Measurements from ENCODE around the gene BORCS6. TPM values are rescaled to one million over a fixed set of nuclear protein-coding genes. Genes with fewer than 3 reads are reported as not detected.
A peak's percentile ranks its signal among the peaks of the same experiment; 100 is the strongest.

BORCS6 gene
- total and polyA plus RNA-seq, 2 of the 13 experiments (the other 11 are each of a cell fraction or from before 2014, with no cell fraction given) = 2.0 to 5.1 TPM

- TF ChIP-seq ARNT (IDR thresholded peaks at IDR 0.05) (no peak), ARID3A (IDR thresholded peaks at IDR 0.05; ENCODE audit: low read depth, low read length) (no peak), GATA4 (IDR thresholded peaks at IDR 0.05; ENCODE audit: borderline replicate concordance, low read depth) (no peak), ZBTB21 (CRISPR knock-in tag; IDR thresholded peaks at IDR 0.05) (no peak), ZNF12 (CRISPR knock-in tag; IDR thresholded peaks at IDR 0.05) (no peak), ATF7-NPFF (CRISPR knock-in tag; IDR thresholded peaks at IDR 0.05; ENCODE audit: low read depth) (peak; percentile 97), MTF2 (CRISPR knock-in tag; IDR thresholded peaks at IDR 0.05; ENCODE audit: borderline replicate concordance) (no peak), KAT2B (IDR thresholded peaks at IDR 0.05; ENCODE audit: borderline replicate concordance, low read depth, low read length) (no peak), ZFP91 (CRISPR knock-in tag; IDR thresholded peaks at IDR 0.05; ENCODE audit: borderline replicate concordance) (peak; percentile 91; the same call in 1 of the 2 replicates), ZBTB10 (CRISPR knock-in tag; IDR thresholded peaks at IDR 0.05; ENCODE audit: borderline replicate concordance) (no peak), HCFC1 (IDR thresholded peaks at IDR 0.05; ENCODE audit: low read depth, low read length) (no peak), PAX8 (CRISPR knock-in tag; IDR thresholded peaks at IDR 0.05; ENCODE audit: borderline replicate concordance) (no peak), SPEN (CRISPR knock-in tag; IDR thresholded peaks at IDR 0.05; ENCODE audit: low read depth) (no peak; the same call in none of the 2 replicates), GATAD2A (CRISPR knock-in tag; IDR thresholded peaks at IDR 0.05) (no peak), ZMYM4 (CRISPR knock-in tag; IDR thresholded peaks at IDR 0.05) (peak; percentile 69; the same call in 1 of the 2 replicates), PHF5A (CRISPR knock-in tag; IDR thresholded peaks at IDR 0.05; ENCODE audit: low read depth, unreplicated experiment) (no peak), REPIN1 (CRISPR knock-in tag; IDR thresholded peaks at IDR 0.05; ENCODE audit: borderline replicate concordance, low read depth) (no peak), PHF21A (CRISPR knock-in tag; IDR thresholded peaks at IDR 0.05) (peak; percentile 62; the same call in 1 of the 2 replicates), HNRNPL (IDR thresholded peaks at IDR 0.05; ENCODE audit: low read depth, low read length) (0 out of 2 replicates have a peak, but pooled peaks have one; percentile 44), KDM5B (CRISPR knock-in tag; IDR thresholded peaks at IDR 0.05; ENCODE audit: borderline replicate concordance) (peak; percentile 86), ZNF557 (CRISPR knock-in tag; IDR thresholded peaks at IDR 0.05) (0 out of 2 replicates have a peak, but pooled peaks have one; percentile 57), NR2F2 (IDR thresholded peaks at IDR 0.05; ENCODE audit: borderline replicate concordance, low read depth) (peak; percentile 33; the same call in 1 of the 2 replicates)
- TF ChIP-seq, protein P1, sequence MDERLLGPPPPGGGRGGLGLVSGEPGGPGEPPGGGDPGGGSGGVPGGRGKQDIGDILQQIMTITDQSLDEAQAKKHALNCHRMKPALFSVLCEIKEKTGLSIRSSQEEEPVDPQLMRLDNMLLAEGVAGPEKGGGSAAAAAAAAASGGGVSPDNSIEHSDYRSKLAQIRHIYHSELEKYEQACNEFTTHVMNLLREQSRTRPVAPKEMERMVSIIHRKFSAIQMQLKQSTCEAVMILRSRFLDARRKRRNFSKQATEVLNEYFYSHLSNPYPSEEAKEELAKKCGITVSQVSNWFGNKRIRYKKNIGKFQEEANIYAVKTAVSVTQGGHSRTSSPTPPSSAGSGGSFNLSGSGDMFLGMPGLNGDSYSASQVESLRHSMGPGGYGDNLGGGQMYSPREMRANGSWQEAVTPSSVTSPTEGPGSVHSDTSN (CRISPR knock-in tag; IDR thresholded peaks at IDR 0.05) = no peak
These were observed 20.2 kb upstream of the BORCS6 start, which contains the start of gene AURKB (continued) for GRCh38 chr17:8209907-8210760.

Measured in HepG2 (cell line).